NCI-H1105 (cell line): ENCODE results near the gene FAM20C.
"Not testable (repeated sequence)": the region's sequence is repeated elsewhere in the genome, so short reads cannot be mapped to it uniquely, and the experiment has no call there.

Experiments used
- DNase-seq: peaks from one replicate; lab custom pipeline; 2025; lab: John Stamatoyannopoulos, UW

Gene FAM20C

DNA sequence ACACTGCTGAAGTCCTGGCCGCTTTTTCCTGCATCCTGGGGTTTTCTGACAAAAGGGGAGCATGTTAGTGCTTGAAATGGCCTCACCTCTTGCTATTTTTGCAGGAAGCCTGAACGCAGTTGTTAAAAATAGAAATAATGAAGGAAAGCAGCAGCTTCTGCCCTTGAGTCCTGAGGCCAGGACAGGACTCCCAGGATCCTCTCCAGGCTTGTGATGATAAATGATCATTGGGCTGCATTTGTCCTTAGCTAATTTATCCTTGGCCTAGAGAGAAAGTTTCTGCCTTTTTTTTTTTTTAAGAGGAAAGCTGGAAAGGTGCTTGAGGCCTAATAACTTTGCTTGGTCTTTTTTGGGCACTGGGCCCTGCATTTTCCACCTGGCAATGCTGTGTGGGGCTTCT, 17.7 kb upstream of the FAM20C start:
- DNase-seq = no peak

DNA sequence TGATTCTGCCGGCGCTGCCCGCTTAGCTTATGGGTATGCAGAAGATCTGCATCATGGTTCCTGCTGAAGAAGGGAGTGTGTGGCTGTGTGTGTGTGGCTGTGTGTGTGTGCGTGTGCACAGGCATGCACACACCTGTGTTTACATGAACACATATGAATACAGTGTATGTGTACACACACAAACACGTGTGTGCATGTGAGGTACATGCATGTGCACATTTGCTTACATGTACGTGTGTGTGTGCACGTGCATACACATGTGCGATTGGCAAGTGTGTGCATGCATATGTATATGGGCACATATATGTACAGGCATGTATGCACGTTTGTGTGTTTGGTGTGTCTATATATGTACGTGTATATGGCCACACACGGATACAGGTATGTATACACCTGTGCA, 16.4 kb upstream of the FAM20C start:
- DNase-seq = no peak

GRCh38 chr7:176381-176780, 16.0 kb upstream of the FAM20C start:
- no peak for DNase-seq

- DNase-seq = no peak
Observed at GRCh38 chr7:176786-177459, 15.4 kb upstream of the FAM20C start.

DNA sequence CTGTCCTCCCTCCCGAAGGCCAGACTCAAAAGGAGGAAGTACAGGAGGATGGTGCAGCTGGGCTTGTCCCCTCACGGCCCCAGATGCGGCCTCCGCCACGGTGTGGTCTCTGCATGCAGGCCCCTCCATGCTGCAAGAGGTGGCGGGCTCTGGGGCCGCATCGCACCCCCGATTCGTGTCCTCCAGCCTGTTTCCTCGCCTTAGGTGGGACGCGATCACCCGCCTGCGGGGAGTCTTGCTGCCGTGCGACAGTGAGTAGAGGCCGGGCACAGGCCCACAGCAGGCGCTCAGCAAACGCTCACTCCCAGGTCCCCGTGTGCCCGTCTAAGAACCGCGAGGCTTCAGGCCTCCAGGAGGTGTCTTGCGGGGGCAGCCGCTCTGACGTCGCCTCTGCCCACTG, 13.9 kb upstream of the FAM20C start:
- no peak for DNase-seq

- no peak for DNase-seq
Observed at GRCh38 chr7:179209-179681, 13.1 kb upstream of the FAM20C start.

DNA sequence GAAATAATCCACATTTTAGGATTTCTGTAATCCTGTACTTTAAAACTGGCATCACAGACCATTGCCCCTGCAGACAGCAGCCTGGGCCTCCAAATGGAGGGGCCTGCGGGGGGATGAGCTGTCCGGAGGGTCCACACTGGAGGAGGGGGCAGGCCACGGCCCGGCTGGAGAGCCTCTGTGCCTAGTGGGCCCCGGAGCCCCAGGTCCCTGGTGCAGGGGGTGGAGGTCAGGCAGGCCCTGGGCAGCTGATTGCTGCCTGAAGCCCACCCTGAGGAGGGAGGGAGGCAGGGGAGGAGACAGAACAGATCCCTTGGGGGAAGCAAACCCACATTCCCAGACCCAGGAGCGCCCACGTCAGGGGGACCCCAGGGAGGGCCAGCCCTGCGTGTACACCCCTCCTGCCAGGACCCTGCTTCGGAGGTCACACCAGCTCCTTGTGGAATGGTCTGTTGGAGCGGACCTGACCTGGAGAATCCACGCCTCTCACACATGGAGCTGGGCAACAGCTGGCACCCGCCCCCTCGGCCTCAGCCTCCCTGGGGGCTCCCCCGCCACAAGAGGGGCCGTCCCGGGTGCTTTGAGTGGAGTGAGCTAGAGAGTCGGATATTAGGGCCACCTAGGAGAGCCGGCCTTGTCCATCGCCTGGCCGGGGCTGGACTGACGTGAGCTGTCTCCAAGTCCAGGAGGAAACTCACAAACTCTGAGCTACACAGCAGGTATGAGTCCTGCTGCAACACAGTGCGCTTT, 12.2 kb upstream of the FAM20C start:
- no peak for DNase-seq

- no peak for DNase-seq
Observed at GRCh38 chr7:181738-182137, 10.6 kb upstream of the FAM20C start.

- DNase-seq = not testable (repeated sequence)
Observed at GRCh38 chr7:182502-182901, 9.9 kb upstream of the FAM20C start.

DNA sequence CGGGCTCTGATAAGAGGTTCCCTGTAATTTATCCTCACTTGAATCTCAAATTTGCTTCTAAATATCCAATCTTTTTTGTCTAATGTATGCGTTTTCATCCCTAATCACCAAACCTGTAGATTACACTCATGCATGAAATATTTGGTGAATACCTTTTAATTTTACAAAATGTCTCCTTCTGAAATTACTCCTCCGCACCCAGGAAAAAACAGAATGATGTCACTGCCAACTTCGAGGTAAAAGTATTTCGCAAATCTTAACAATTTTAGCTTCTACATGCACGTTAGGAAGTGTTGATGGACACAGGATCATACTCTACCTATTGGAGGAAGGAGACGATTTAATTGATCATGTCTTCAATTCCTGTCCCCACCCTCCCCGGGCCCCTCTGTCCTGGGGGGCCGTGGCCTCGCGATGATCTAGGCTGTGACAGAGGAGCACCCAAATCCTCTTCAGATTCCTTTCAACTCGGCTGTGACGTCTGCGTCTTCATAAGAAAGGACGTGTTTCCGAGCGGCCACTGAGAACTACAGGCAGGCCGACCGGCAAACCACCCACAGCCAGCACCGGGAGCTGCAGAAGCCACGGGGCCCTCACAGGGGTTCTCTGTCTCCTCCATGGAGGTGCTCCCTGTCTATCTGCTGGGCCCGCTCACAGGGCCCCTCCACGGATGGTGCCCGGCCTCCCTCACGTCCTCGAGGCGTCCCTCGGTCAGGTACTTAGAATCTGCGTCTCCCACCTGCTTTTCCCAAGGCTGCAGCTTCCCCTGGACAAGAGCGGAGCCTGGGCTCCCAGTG, 8.7 kb upstream of the FAM20C start:
- no peak for DNase-seq

- no peak for DNase-seq
Observed at GRCh38 chr7:184294-185264, 7.8 kb upstream of the FAM20C start.

DNA sequence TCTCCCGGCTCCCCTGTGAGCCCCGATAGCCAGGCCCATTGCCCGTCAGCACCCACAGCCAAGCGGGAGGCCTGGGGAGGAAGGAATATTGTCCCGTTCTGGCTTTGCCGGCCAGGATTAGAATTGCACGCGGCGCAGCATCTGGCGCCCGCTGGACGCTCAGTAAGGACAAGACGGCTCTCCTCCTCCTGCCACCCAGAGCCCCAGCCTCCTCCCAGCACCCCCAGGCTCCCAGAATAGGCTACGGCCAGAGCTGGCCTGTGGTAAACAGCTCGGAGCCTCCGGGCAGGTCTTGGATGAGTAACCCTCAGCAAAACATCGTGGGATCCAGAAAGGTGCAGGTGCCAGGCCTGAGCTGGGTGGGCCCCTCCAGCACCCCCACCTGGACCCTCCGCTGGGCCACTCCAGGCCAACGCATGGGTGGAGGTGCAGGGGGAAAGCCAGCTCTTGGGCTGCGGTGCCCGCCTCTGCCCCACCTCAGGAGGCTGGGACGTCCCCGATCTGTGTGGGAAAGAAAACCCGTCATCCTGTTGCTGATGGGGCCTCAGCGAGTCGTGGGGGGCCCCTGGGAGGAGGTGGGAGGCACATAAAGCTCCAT, 5.8 kb upstream of the FAM20C start:
- no peak for DNase-seq

GRCh38 chr7:187227-187927, 5.0 kb upstream of the FAM20C start:
- no peak for DNase-seq

DNA sequence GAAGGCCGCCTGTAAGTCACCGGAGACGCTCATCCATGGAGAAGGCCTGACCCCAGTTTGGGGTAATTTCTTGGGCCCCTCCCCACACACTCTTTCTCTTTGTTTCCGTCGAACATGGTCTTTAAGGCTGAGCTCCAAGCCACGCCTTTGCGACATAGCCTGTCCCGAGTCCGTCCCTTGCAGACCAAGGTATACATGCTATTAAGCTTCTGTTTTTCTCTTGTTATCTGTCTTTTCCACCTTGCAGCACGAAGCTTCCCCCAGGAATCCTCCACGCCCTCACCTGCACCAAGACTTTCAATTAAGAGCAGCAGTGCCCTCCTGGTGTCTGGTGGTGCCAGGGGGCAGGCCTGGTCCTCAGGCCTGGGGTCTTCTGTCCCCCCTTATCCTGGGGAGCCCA, 4.2 kb upstream of the FAM20C start:
- no peak for DNase-seq

- no peak for DNase-seq
Observed at GRCh38 chr7:188727-189500, 3.5 kb upstream of the FAM20C start.

DNA sequence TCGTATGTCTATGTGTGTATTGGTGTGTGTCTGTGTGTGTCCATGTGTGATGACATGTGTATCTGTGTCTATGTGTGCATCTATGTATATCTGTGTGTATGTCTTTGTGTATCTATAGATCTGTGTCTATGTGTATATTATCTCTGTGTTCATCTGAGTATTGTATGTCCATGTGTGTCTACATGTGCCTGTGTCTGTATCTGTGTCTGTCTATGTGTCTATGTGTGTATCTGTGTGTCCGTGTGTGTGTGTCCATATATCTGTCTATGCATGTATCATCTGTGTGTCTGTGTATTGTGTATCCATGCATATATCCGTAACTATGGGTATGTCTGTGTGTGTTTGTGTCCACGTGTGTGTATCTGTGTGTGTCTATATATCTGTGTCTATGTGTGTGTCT, 2.7 kb upstream of the FAM20C start:
- no peak for DNase-seq

- no peak for DNase-seq
Observed at GRCh38 chr7:190196-190595, 2.2 kb upstream of the FAM20C start.

DNA sequence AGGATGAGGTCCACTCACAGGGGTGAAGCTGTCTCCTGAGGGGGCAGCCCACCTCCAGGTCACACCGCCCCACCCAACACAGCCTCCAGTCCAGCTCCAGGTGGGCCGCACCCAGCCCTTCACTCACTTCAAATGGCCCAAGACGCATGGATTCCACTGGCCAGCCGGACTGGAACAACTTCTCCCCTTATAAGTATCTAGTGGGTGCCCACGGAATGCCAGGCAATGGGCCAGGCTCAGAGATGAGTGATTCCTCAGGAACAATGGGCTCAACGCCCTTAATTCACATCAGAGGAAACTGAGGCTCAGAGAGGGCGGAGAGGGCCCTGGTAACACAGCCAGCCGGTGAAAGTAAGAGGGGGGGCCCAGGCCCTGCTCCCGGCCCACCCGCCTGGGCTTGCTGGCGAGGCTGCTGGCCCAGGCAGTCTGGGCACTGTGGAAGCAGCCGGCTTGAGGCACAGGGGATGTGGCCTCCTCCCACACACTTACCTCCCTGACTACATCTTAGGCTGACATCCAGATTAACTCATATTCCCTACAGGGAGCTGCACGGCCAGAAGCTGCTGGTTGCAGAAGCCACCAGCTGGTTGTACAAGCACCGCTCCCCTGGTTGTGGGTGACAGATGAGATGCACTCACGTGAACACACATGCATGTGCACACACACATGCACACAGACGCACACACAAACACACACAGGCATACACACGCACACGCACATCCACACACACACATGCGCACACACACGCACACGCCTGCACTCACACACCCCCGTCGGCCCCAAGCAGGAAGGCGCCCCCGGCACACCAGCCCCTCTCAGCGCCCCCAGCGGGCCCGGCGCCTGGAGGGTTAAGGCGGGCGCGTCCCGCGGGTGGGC, 1.0 kb upstream of the FAM20C start:
- no peak for DNase-seq
